GM21825 (cell line): Measurements from ENCODE around the gene CSF1R.

ENCODE experiments used
- ATAC-seq: cut with Tn5 transposase; IDR thresholded peaks from one replicate; pipeline ENCODE4 v1.9.1; 2021; ENCODE audit warnings: mild to moderate bottlenecking, moderate library complexity; ENCODE audit not compliant: unreplicated experiment

CSF1R gene

GRCh38 chr5:150073677-150074076 is 12.7 kb downstream of the CSF1R start:
- ATAC-seq: no peak

- ATAC-seq: no peak
Measured at GRCh38 chr5:150073086-150073625, 13.2 kb downstream of the CSF1R start.

- ATAC-seq: no peak
Measured at GRCh38 chr5:150070821-150071220, 15.5 kb downstream of the CSF1R start.

GRCh38 chr5:150069672-150070627 is 16.4 kb downstream of the CSF1R start:
- no peak for ATAC-seq

- no peak for ATAC-seq
Measured at GRCh38 chr5:150068961-150069645, 17.3 kb downstream of the CSF1R start.

GRCh38 chr5:150068472-150068871 is 17.9 kb downstream of the CSF1R start:
- no peak for ATAC-seq

- no peak for ATAC-seq
Measured at GRCh38 chr5:150068071-150068470, 18.3 kb downstream of the CSF1R start.

- ATAC-seq: no peak
Measured at GRCh38 chr5:150067405-150067960, 18.9 kb downstream of the CSF1R start.

GRCh38 chr5:150066901-150067396 is 19.4 kb downstream of the CSF1R start:
- ATAC-seq: no peak

GRCh38 chr5:150066436-150066835 is 19.9 kb downstream of the CSF1R start:
- no peak for ATAC-seq

GRCh38 chr5:150065886-150066285 is 20.5 kb downstream of the CSF1R start:
- ATAC-seq: no peak

- ATAC-seq: no peak
Measured at GRCh38 chr5:150065346-150065745, 21.0 kb downstream of the CSF1R start.

GRCh38 chr5:150064681-150065220 is 21.6 kb downstream of the CSF1R start:
- no peak for ATAC-seq

GRCh38 chr5:150063638-150064037 is 22.7 kb downstream of the CSF1R start:
- ATAC-seq: no peak

- no peak for ATAC-seq
Measured at GRCh38 chr5:150062216-150062922, 24.0 kb downstream of the CSF1R start.

- ATAC-seq: no peak
Measured at GRCh38 chr5:150061538-150061995, 24.8 kb downstream of the CSF1R start.

GRCh38 chr5:150060471-150060870 is 25.9 kb downstream of the CSF1R start:
- no peak for ATAC-seq

- ATAC-seq: no peak
Measured at GRCh38 chr5:150059623-150060022, 26.7 kb downstream of the CSF1R start.

GRCh38 chr5:150058480-150059126 is 27.8 kb downstream of the CSF1R start:
- ATAC-seq: no peak

- no peak for ATAC-seq
Measured at GRCh38 chr5:150057996-150058395, 28.4 kb downstream of the CSF1R start.
